SK-N-SH (cell line): ENCODE measurements around the gene TRPV5. TPM values are rescaled to one million over a fixed set of nuclear protein-coding genes. Genes with fewer than 3 reads are reported as not detected.

Experiments
- CTCF ChIA-PET: fragments of 300-600, 350-600 bp; formaldehyde crosslinking; extraction: SDS; loops from one replicate; lab custom pipeline; 2021; lab: Yijun Ruan, JAX
- POLR2A ChIA-PET: fragments of 350-600 bp; sonication (Branson Sonifier 250); formaldehyde crosslinking; extraction: SDS; loops from one replicate; lab custom pipeline; 2020; ENCODE audit warnings: antibody characterized with exemption, inconsistent platforms; lab: Yijun Ruan, JAX
- DNase-seq: peaks from one replicate; pipeline ENCODE4 v3.0.0; 2012
- H2AFZ ChIP-seq: fragments of 200-600 bp; sonication (generic); 2 replicates; pipeline ENCODE4 v1.8.1; 2016; ENCODE audit warnings: antibody characterized with exemption, mild to moderate bottlenecking, low read depth
- H3F3A ChIP-seq: fragments of 200-600 bp; sonication (generic); replicated peaks from 2 replicates; pipeline ENCODE3; 2016; ENCODE audit warnings: antibody characterized with exemption, mild to moderate bottlenecking; ENCODE audit not compliant: insufficient read depth
- H3K27ac ChIP-seq, 2 experiments: fragments of 200-500 bp in 1 of 2; fragments of 200-600 bp in 1 of 2; sonication (Bioruptor generic) in 1 of 2; sonication (generic), shearing (Covaris generic) in 1 of 2; 2 replicates each; pipeline versions ENCODE4 v1.5.1 to v1.6.1; 2014 to 2016; ENCODE audit warnings: low read depth in 2 of 2, inconsistent platforms in 1 of 2, low read length in 1 of 2, mild to moderate bottlenecking in 1 of 2, mixed read lengths in 1 of 2
- H3K27me3 ChIP-seq: fragments of 200-600 bp; sonication (generic), shearing (Covaris generic); 2 replicates; pipeline ENCODE4 v1.6.1; 2016; ENCODE audit warnings: mixed run types; ENCODE audit not compliant: insufficient read depth
- H3K36me3 ChIP-seq, 2 experiments: fragments of 200-500 bp in 1 of 2; fragments of 200-600 bp in 1 of 2; sonication (Bioruptor generic) in 1 of 2; sonication (generic) in 1 of 2; replicated peaks in 1 of 2; 2 replicates each; pipeline versions ENCODE3 to v1.5.1; 2014 to 2016; ENCODE audit warnings: low read length in 1 of 2, mild to moderate bottlenecking in 1 of 2; ENCODE audit not compliant: insufficient read depth in 2 of 2, control insufficient read depth in 1 of 2
- H3K4me1 ChIP-seq, 2 experiments: fragments of 200-500 bp in 1 of 2; fragments of 200-600 bp in 1 of 2; sonication (Bioruptor generic) in 1 of 2; sonication (generic), shearing (Covaris generic) in 1 of 2; 2 replicates each; pipeline versions ENCODE4 v1.5.1 to v1.6.1; 2014 to 2016; ENCODE audit warnings: low read depth in 1 of 2, low read length in 1 of 2, mixed run types in 1 of 2; ENCODE audit not compliant: insufficient read depth in 2 of 2, control insufficient read depth in 1 of 2
- H3K4me2 ChIP-seq: fragments of 200-600 bp; sonication (generic), shearing (Covaris generic); 2 replicates; pipeline ENCODE4 v1.6.1; 2017; ENCODE audit warnings: mixed run types
- H3K4me3 ChIP-seq, 2 experiments: fragments of 200-500 bp in 1 of 2; fragments of 200-600 bp in 1 of 2; sonication (Bioruptor generic) in 1 of 2; sonication (generic), shearing (Covaris generic) in 1 of 2; 2 replicates each; pipeline versions ENCODE4 v1.5.1 to v1.8.1; 2014 to 2016; ENCODE audit warnings: low read depth in 2 of 2, inconsistent platforms in 1 of 2, low read length in 1 of 2, mild to moderate bottlenecking in 1 of 2, mixed read lengths in 1 of 2, moderate library complexity in 1 of 2
- H3K79me2 ChIP-seq: fragments of 200-600 bp; sonication (generic); 2 replicates; pipeline ENCODE4 v1.8.1; 2017; ENCODE audit warnings: mild to moderate bottlenecking; ENCODE audit not compliant: insufficient read depth
- H3K9ac ChIP-seq: fragments of 200-600 bp; sonication (generic); 2 replicates; pipeline ENCODE4 v1.6.1; 2017; ENCODE audit warnings: mixed run types
- H3K9me2 ChIP-seq: fragments of 200-600 bp; sonication (generic); 2 replicates; pipeline ENCODE4 v1.6.1; 2017; ENCODE audit warnings: mixed run types
- H3K9me3 ChIP-seq: fragments of 200-600 bp; sonication (generic); 2 replicates; pipeline ENCODE4 v1.6.1; 2017; ENCODE audit warnings: mixed run types, mild to moderate bottlenecking, moderate library complexity
- H4K20me1 ChIP-seq: fragments of 200-600 bp; sonication (generic); 2 replicates; pipeline ENCODE4 v1.6.1; 2017; ENCODE audit warnings: mild to moderate bottlenecking, mixed run types; ENCODE audit not compliant: insufficient read depth
- ELF1 ChIP-seq: IDR thresholded peaks from 2 replicates; pipeline ENCODE4 v1.4.0; 2012
- EP300 ChIP-seq, 2 experiments: IDR thresholded peaks; 2 replicates each; pipeline versions ENCODE4 v1.4.0 to v1.6.1; 2012; ENCODE audit warnings: borderline replicate concordance in 1 of 2, low read depth in 1 of 2, low read length in 1 of 2
- EZH2phosphoT487 ChIP-seq: fragments of 200-600 bp; sonication (generic); IDR thresholded peaks from 2 replicates; pipeline ENCODE4 v1.6.1; 2017; ENCODE audit warnings: low read depth, mixed run types, mild to moderate bottlenecking, antibody characterized with exemption, moderate library complexity, borderline replicate concordance
- MEF2A ChIP-seq: IDR thresholded peaks from 2 replicates; pipeline ENCODE4 v1.4.0; 2012; ENCODE audit warnings: low read depth, borderline replicate concordance
- NFIC ChIP-seq: IDR thresholded peaks from 2 replicates; pipeline ENCODE4 v1.4.0; 2012; ENCODE audit warnings: borderline replicate concordance
- RAD21 ChIP-seq: IDR thresholded peaks from 2 replicates; pipeline ENCODE4 v1.6.1; 2012; ENCODE audit warnings: mild to moderate bottlenecking, low read length
- RCOR1 ChIP-seq: fragments of 150-350 bp; IDR thresholded peaks from 2 replicates; pipeline ENCODE4 v1.6.1; 2017; ENCODE audit warnings: antibody characterized with exemption, low read length
- RFX5 ChIP-seq: IDR thresholded peaks from 2 replicates; pipeline ENCODE4 v1.6.1; 2012; ENCODE audit warnings: mild to moderate bottlenecking, improper control_type of control experiment, low read length
- RXRA ChIP-seq: IDR thresholded peaks from 2 replicates; pipeline ENCODE4 v1.4.0; 2012; ENCODE audit warnings: low read depth, mild to moderate bottlenecking, borderline replicate concordance
- SMC3 ChIP-seq: IDR thresholded peaks from 2 replicates; pipeline ENCODE4 v1.6.1; 2012; ENCODE audit warnings: low read depth, low read length, improper control_type of control experiment
- USF2 ChIP-seq: fragments of 150-350 bp; IDR thresholded peaks from 2 replicates; pipeline ENCODE4 v1.6.1; 2017; ENCODE audit warnings: antibody characterized with exemption, low read length, low read depth, borderline replicate concordance
- WGBS: methylation state at CpG from one replicate; pipeline ENCODE4 v1.1.6; 2017; ENCODE audit warnings: low lambda C conversion rate; 5-methylcytosine and 5-hydroxymethylcytosine counted together
- polyA plus RNA-seq, 3 experiments: library from polyadenylated mRNA; depleted of rRNA; stranded (reverse); fragments of >200 nt; gene quantifications; 2 replicates each; pipeline ENCODE4 v1.2.3, GENCODE V29; 2012
- TF ChIP-seq, protein P1 (sequence below): fragments of 200-600 bp; sonication (generic); IDR thresholded peaks from 2 replicates; pipeline ENCODE4 v1.6.1; 2017; ENCODE audit warnings: antibody characterized with exemption, mild to moderate bottlenecking, moderate library complexity

The TRPV5 gene
- polyA plus RNA-seq, 1 of the 3 experiments (the other 2 are of a cell fraction), result not detected

DNA sequence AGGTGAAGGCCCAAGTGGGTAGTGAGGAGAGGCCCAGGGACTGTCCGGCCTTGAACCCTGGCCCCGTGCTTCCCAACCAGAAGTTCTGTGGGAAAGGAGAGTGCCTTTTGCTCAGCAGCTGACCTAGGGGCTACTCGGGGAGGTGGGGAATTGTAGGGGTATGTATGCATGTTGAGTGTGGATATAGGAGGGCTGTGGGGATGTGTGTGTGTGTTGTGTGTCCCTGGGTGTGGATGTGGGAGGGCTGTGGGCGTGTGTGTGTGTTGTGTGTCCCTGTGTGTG, 66.5 kb downstream of the TRPV5 start:
- Histone ChIP-seq H3K9ac (no peak overlapping the region), H3K79me2 (no peaks in the 10 kb centered on the region), H3K27ac (no peak overlapping the region), H3K36me3 (no peaks in the 10 kb centered on the region), H3F3A (no peaks in the 10 kb centered on the region), H3K4me3 (no peak overlapping the region), H3K27me3 (peaks cover 11% of the 10 kb centered on the region), H3K9me3 (no peaks in the 10 kb centered on the region), H4K20me1 (no peaks in the 10 kb centered on the region), H3K4me2 (no peak overlapping the region)
- no peak for DNase-seq
- POLR2A ChIA-PET, result no interaction called here
- TF ChIP-seq ELF1, result no peak
- TF ChIP-seq NFIC, result no peak
- TF ChIP-seq EP300 (IDR thresholded peaks at IDR 0.05; ENCODE audit: borderline replicate concordance in 1 of 2, low read depth in 1 of 2, low read length in 1 of 2), result no peak
- TF ChIP-seq RXRA, result no peak
- TF ChIP-seq MEF2A, result no peak
- no peak for TF ChIP-seq EZH2phosphoT487
- TF ChIP-seq RCOR1, result no peak
- TF ChIP-seq RAD21, result no peak
- TF ChIP-seq RFX5, result no peak
- TF ChIP-seq, all 33 proteins: peak for 0
- 24% methylated on average over 4 of the region's 4 CpGs for WGBS
- no peaks in the 10 kb centered on the region for H3K4me1 ChIP-seq
- no peak overlapping the region for H2AFZ ChIP-seq
- CTCF ChIA-PET, result interaction anchor here (0.7 to 12.2 kb wide), 25 partner anchors 10 to 419 kb away, joined by 3 to 154 read pairs (median 6); partner anchors contain the start of gene EPHB6
- H3K9me2 ChIP-seq, result no peaks in the 10 kb centered on the region

GRCh38 chr7:142866361-142867096, 67.0 kb downstream of the TRPV5 start:
- H3K9me2 ChIP-seq, result no peaks in the 10 kb centered on the region

More at GRCh38 chr7:142866361-142867096, 67.0 kb downstream of the TRPV5 start:
- no peak overlapping the region for H2AFZ ChIP-seq
- H3F3A ChIP-seq, result no peaks in the 10 kb centered on the region
- no peak overlapping the region for H3K27ac ChIP-seq
- no peaks in the 10 kb centered on the region for H3K36me3 ChIP-seq
- peaks cover 11% of the 10 kb centered on the region for H3K27me3 ChIP-seq
- H4K20me1 ChIP-seq, result no peaks in the 10 kb centered on the region
- no peaks in the 10 kb centered on the region for H3K4me1 ChIP-seq
- POLR2A ChIA-PET, result no interaction called here
- no peak overlapping the region for H3K9ac ChIP-seq
- no peak overlapping the region for H3K4me2 ChIP-seq
- no peaks in the 10 kb centered on the region for H3K9me3 ChIP-seq
- H3K79me2 ChIP-seq, result no peaks in the 10 kb centered on the region
- TF ChIP-seq SMC3, result peak; percentile 84
- TF ChIP-seq RCOR1, result no peak
- TF ChIP-seq RFX5, result no peak
- TF ChIP-seq MEF2A, result no peak
- TF ChIP-seq USF2, result no peak
- peak; percentile 69 for TF ChIP-seq RAD21
- TF ChIP-seq, protein P1, sequence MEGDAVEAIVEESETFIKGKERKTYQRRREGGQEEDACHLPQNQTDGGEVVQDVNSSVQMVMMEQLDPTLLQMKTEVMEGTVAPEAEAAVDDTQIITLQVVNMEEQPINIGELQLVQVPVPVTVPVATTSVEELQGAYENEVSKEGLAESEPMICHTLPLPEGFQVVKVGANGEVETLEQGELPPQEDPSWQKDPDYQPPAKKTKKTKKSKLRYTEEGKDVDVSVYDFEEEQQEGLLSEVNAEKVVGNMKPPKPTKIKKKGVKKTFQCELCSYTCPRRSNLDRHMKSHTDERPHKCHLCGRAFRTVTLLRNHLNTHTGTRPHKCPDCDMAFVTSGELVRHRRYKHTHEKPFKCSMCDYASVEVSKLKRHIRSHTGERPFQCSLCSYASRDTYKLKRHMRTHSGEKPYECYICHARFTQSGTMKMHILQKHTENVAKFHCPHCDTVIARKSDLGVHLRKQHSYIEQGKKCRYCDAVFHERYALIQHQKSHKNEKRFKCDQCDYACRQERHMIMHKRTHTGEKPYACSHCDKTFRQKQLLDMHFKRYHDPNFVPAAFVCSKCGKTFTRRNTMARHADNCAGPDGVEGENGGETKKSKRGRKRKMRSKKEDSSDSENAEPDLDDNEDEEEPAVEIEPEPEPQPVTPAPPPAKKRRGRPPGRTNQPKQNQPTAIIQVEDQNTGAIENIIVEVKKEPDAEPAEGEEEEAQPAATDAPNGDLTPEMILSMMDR, result peak; percentile 77
- TF ChIP-seq, all 33 proteins: peak for 3
- CTCF ChIA-PET, result interaction anchor here (0.6 to 12.2 kb wide), 49 partner anchors 9 to 502 kb away, joined by 3 to 154 read pairs (median 4); partner anchors contain the start of gene EPHB6
- H3K4me3 ChIP-seq, result no peak overlapping the region
- peak; percentile 88 for DNase-seq
- 46% methylated on average over 18 of the region's 18 CpGs for WGBS
